ENCODE results near the gene NDUFB11.

NDUFB11 gene

GRCh38 chrX:47180346-47180745, 35.8 kb upstream of the NDUFB11 start:
- Histone ChIP-seq H3K4me1 (ENCODE audit: insufficient read depth, low read length) (0 out of 2 replicates have a peak, but pooled peaks cover 7% of the 10 kb centered on the region), H3K9me3 (ENCODE audit: control insufficient read depth, insufficient read depth, low read length) (no peaks in the 10 kb centered on the region), H3K9ac (ENCODE audit: low read depth, low read length) (no peak overlapping the region), H3K36me3 (ENCODE audit: insufficient read depth, low read length) (peaks cover 17% of the 10 kb centered on the region)

GRCh38 chrX:47179928-47180255, 35.4 kb upstream of the NDUFB11 start:
- Histone ChIP-seq H3K9me3 (ENCODE audit: control insufficient read depth, insufficient read depth, low read length) (no peaks in the 10 kb centered on the region), H3K4me1 (ENCODE audit: insufficient read depth, low read length) (0 out of 2 replicates have a peak, but pooled peaks cover 8% of the 10 kb centered on the region), H3K36me3 (ENCODE audit: insufficient read depth, low read length) (peaks cover 17% of the 10 kb centered on the region), H3K9ac (ENCODE audit: low read depth, low read length) (no peak overlapping the region)

GRCh38 chrX:47179221-47179927, 34.9 kb upstream of the NDUFB11 start:
- no peaks in the 10 kb centered on the region for H3K9me3 ChIP-seq (ENCODE audit: control insufficient read depth, insufficient read depth, low read length)

GRCh38 chrX:47178337-47178736, 33.8 kb upstream of the NDUFB11 start:
- H3K9me3 ChIP-seq (ENCODE audit: control insufficient read depth, insufficient read depth, low read length) = no peaks in the 10 kb centered on the region
- H3K36me3 ChIP-seq (ENCODE audit: insufficient read depth, low read length) = peaks cover 17% of the 10 kb centered on the region
- no peak overlapping the region for H3K9ac ChIP-seq (ENCODE audit: low read depth, low read length)
- 0 out of 2 replicates have a peak, but pooled peaks cover 8% of the 10 kb centered on the region for H3K4me1 ChIP-seq (ENCODE audit: insufficient read depth, low read length)

More at GRCh38 chrX:47179221-47179927, 34.9 kb upstream of the NDUFB11 start:
- Histone ChIP-seq H3K4me1 (ENCODE audit: insufficient read depth, low read length) (0 out of 2 replicates have a peak, but pooled peaks cover 8% of the 10 kb centered on the region), H3K36me3 (ENCODE audit: insufficient read depth, low read length) (peaks cover 17% of the 10 kb centered on the region), H3K9ac (ENCODE audit: low read depth, low read length) (no peak overlapping the region)

GRCh38 chrX:47177079-47177478, 32.6 kb upstream of the NDUFB11 start:
- Histone ChIP-seq H3K9ac (ENCODE audit: low read depth, low read length) (no peak overlapping the region), H3K4me1 (ENCODE audit: insufficient read depth, low read length) (0 out of 2 replicates have a peak, but pooled peaks cover 8% of the 10 kb centered on the region), H3K36me3 (ENCODE audit: insufficient read depth, low read length) (peaks cover 20% of the 10 kb centered on the region), H3K9me3 (ENCODE audit: control insufficient read depth, insufficient read depth, low read length) (no peaks in the 10 kb centered on the region)

- H3K9ac ChIP-seq (ENCODE audit: low read depth, low read length) = no peak overlapping the region
- H3K36me3 ChIP-seq (ENCODE audit: insufficient read depth, low read length) = peaks cover 20% of the 10 kb centered on the region
- no peaks in the 10 kb centered on the region for H3K9me3 ChIP-seq (ENCODE audit: control insufficient read depth, insufficient read depth, low read length)
- H3K4me1 ChIP-seq (ENCODE audit: insufficient read depth, low read length) = 0 out of 2 replicates have a peak, but pooled peaks cover 8% of the 10 kb centered on the region
These were observed 31.7 kb upstream of the NDUFB11 start for GRCh38 chrX:47176101-47176740.

GRCh38 chrX:47175588-47175980, 31.1 kb upstream of the NDUFB11 start:
- Histone ChIP-seq H3K4me1 (ENCODE audit: insufficient read depth, low read length) (0 out of 2 replicates have a peak, but pooled peaks cover 8% of the 10 kb centered on the region), H3K9me3 (ENCODE audit: control insufficient read depth, insufficient read depth, low read length) (no peaks in the 10 kb centered on the region), H3K36me3 (ENCODE audit: insufficient read depth, low read length) (peaks cover 20% of the 10 kb centered on the region)

GRCh38 chrX:47174846-47175587, 30.5 kb upstream of the NDUFB11 start:
- peaks cover 20% of the 10 kb centered on the region for H3K36me3 ChIP-seq (ENCODE audit: insufficient read depth, low read length)

More at GRCh38 chrX:47175588-47175980, 31.1 kb upstream of the NDUFB11 start:
- H3K9ac ChIP-seq (ENCODE audit: low read depth, low read length) = no peak overlapping the region; the same call in 1 of the 2 replicates

GRCh38 chrX:47174376-47174775, 29.9 kb upstream of the NDUFB11 start:
- no peak overlapping the region for H3K9ac ChIP-seq (ENCODE audit: low read depth, low read length)
- H3K9me3 ChIP-seq (ENCODE audit: control insufficient read depth, insufficient read depth, low read length) = no peaks in the 10 kb centered on the region
- 0 out of 2 replicates have a peak, but pooled peaks cover 8% of the 10 kb centered on the region for H3K4me1 ChIP-seq (ENCODE audit: insufficient read depth, low read length)
- peaks cover 20% of the 10 kb centered on the region for H3K36me3 ChIP-seq (ENCODE audit: insufficient read depth, low read length)

More at GRCh38 chrX:47174846-47175587, 30.5 kb upstream of the NDUFB11 start:
- 0 out of 2 replicates have a peak, but pooled peaks cover 8% of the 10 kb centered on the region for H3K4me1 ChIP-seq (ENCODE audit: insufficient read depth, low read length)
- no peak overlapping the region; the same call in 1 of the 2 replicates for H3K9ac ChIP-seq (ENCODE audit: low read depth, low read length)
- no peaks in the 10 kb centered on the region for H3K9me3 ChIP-seq (ENCODE audit: control insufficient read depth, insufficient read depth, low read length)

- Histone ChIP-seq H3K9ac (ENCODE audit: low read depth, low read length) (no peak overlapping the region), H3K4me1 (ENCODE audit: insufficient read depth, low read length) (0 out of 2 replicates have a peak, but pooled peaks cover 8% of the 10 kb centered on the region), H3K9me3 (ENCODE audit: control insufficient read depth, insufficient read depth, low read length) (no peaks in the 10 kb centered on the region), H3K36me3 (ENCODE audit: insufficient read depth, low read length) (peaks cover 15% of the 10 kb centered on the region)
These were observed 28.7 kb upstream of the NDUFB11 start for GRCh38 chrX:47172971-47173792.

GRCh38 chrX:47172549-47172948, 28.0 kb upstream of the NDUFB11 start:
- no peaks in the 10 kb centered on the region for H3K9me3 ChIP-seq (ENCODE audit: control insufficient read depth, insufficient read depth, low read length)
- H3K36me3 ChIP-seq (ENCODE audit: insufficient read depth, low read length) = peaks cover 10% of the 10 kb centered on the region
- H3K4me1 ChIP-seq (ENCODE audit: insufficient read depth, low read length) = 0 out of 2 replicates have a peak, but pooled peaks cover 8% of the 10 kb centered on the region
- H3K9ac ChIP-seq (ENCODE audit: low read depth, low read length) = no peak overlapping the region

GRCh38 chrX:47171996-47172395, 27.5 kb upstream of the NDUFB11 start:
- Histone ChIP-seq H3K9ac (ENCODE audit: low read depth, low read length) (no peak overlapping the region), H3K36me3 (ENCODE audit: insufficient read depth, low read length) (peaks cover 6% of the 10 kb centered on the region), H3K9me3 (ENCODE audit: control insufficient read depth, insufficient read depth, low read length) (no peaks in the 10 kb centered on the region), H3K4me1 (ENCODE audit: insufficient read depth, low read length) (0 out of 2 replicates have a peak, but pooled peaks cover 7% of the 10 kb centered on the region)

- Histone ChIP-seq H3K9me3 (ENCODE audit: control insufficient read depth, insufficient read depth, low read length) (no peaks in the 10 kb centered on the region), H3K36me3 (ENCODE audit: insufficient read depth, low read length) (peaks cover 4% of the 10 kb centered on the region; the same call in 1 of the 2 replicates)
These were observed 26.6 kb upstream of the NDUFB11 start for GRCh38 chrX:47170861-47171692.

More at GRCh38 chrX:47170861-47171692, 26.6 kb upstream of the NDUFB11 start:
- H3K4me1 ChIP-seq (ENCODE audit: insufficient read depth, low read length) = 0 out of 2 replicates have a peak, but pooled peaks cover 4% of the 10 kb centered on the region
- H3K9ac ChIP-seq (ENCODE audit: low read depth, low read length) = no peak overlapping the region

Data from ES-I3 (cell line).